Smooth muscle cell (in vitro differentiated cells): ENCODE results near the gene KCNMA1. TPM values are rescaled to one million over a fixed set of nuclear protein-coding genes. Genes with fewer than 3 reads are reported as not detected.

ENCODE experiments used
- DNase-seq: peaks from one replicate; lab custom pipeline; 2025; ENCODE audit not compliant: unreplicated experiment; lab: John Stamatoyannopoulos, UW
- H2AFZ ChIP-seq: fragments of 200-600 bp; sonication (generic); 2 replicates; pipeline ENCODE4 v1.6.0; 2016; ENCODE audit warnings: antibody characterized with exemption, low read depth, mild to moderate bottlenecking
- H3F3A ChIP-seq: fragments of 200-600 bp; sonication (generic); 2 replicates; pipeline ENCODE4 v1.6.0; 2017; ENCODE audit warnings: antibody characterized with exemption, low read depth
- H3K27ac ChIP-seq: fragments of 200-600 bp; sonication (generic); 2 replicates; pipeline ENCODE4 v1.5.1; 2016; ENCODE audit warnings: low read depth, mild to moderate bottlenecking
- H3K27me3 ChIP-seq: fragments of 200-600 bp; sonication (generic); 2 replicates; pipeline ENCODE4 v1.6.1; 2016; ENCODE audit warnings: low read depth, mild to moderate bottlenecking
- H3K36me3 ChIP-seq: fragments of 200-600 bp; sonication (generic); 2 replicates; pipeline ENCODE4 v1.5.1; 2016; ENCODE audit warnings: low read depth
- H3K4me1 ChIP-seq: fragments of 200-600 bp; sonication (generic); 2 replicates; pipeline ENCODE4 v1.5.1; 2016; ENCODE audit warnings: low read depth
- H3K4me2 ChIP-seq: fragments of 200-600 bp; sonication (generic); 2 replicates; pipeline ENCODE4 v1.6.0; 2016; ENCODE audit warnings: mild to moderate bottlenecking
- H3K4me3 ChIP-seq: fragments of 200-600 bp; sonication (generic); 2 replicates; pipeline ENCODE4 v1.5.1; 2016; ENCODE audit warnings: mild to moderate bottlenecking
- H3K79me2 ChIP-seq: fragments of 200-600 bp; sonication (generic); 2 replicates; pipeline ENCODE4 v1.6.0; 2016; ENCODE audit warnings: low read depth, mild to moderate bottlenecking
- H3K9ac ChIP-seq: fragments of 200-600 bp; sonication (generic); 2 replicates; pipeline ENCODE4 v1.6.0; 2016; ENCODE audit warnings: low read depth
- H3K9me3 ChIP-seq: fragments of 200-600 bp; sonication (generic); replicated peaks from 2 replicates; pipeline ENCODE4 v1.5.1; 2016; ENCODE audit warnings: low read depth
- H4K20me1 ChIP-seq: fragments of 200-600 bp; sonication (generic); 2 replicates; pipeline ENCODE4 v1.6.0; 2016; ENCODE audit warnings: low read depth
- WGBS: methylation state at CpG from one replicate; pipeline ENCODE4 v1.1.7; 2016; ENCODE audit warnings: low lambda C conversion rate; 5-methylcytosine and 5-hydroxymethylcytosine counted together
- polyA plus RNA-seq: library from polyadenylated mRNA; unstranded; fragments of >200 nt; fragmentation: Nextera tagmentation; extraction: Ambion mirVana; gene quantifications from 2 replicates; pipeline ENCODE4 v1.2.1, GENCODE V29; 2016
- total RNA-seq: library from RNA; depleted of rRNA; stranded (reverse); fragments of >200 nt; gene quantifications from 2 replicates; pipeline ENCODE4 v1.2.3, GENCODE V29; 2014
- TF ChIP-seq, protein P1 (sequence below): fragments of 200-600 bp; sonication (generic); IDR thresholded peaks from 2 replicates; pipeline ENCODE4 v1.5.1; 2017; ENCODE audit warnings: borderline replicate concordance, mild to moderate bottlenecking, antibody characterized with exemption; ENCODE audit not compliant: insufficient read depth, poor library complexity, severe bottlenecking

The KCNMA1 gene
- total and polyA plus RNA-seq, 2 experiments from 2014 or later: 9.1 to 23.4 TPM

- H3K79me2 ChIP-seq: no peaks in the 10 kb centered on the region
- H3K27ac ChIP-seq: no peak overlapping the region
- no peaks in the 10 kb centered on the region for H3K4me1 ChIP-seq
- no peak for DNase-seq
- peaks cover 5% of the 10 kb centered on the region for H3K27me3 ChIP-seq
- WGBS: 74% methylated on average over 4 of the region's 4 CpGs
- no peaks in the 10 kb centered on the region for H3K36me3 ChIP-seq
- no peak overlapping the region for H3K9ac ChIP-seq
- H3K4me3 ChIP-seq: no peak overlapping the region
- H4K20me1 ChIP-seq: no peaks in the 10 kb centered on the region
- H2AFZ ChIP-seq: no peak overlapping the region
- no peak overlapping the region for H3K4me2 ChIP-seq
- TF ChIP-seq, protein P1, sequence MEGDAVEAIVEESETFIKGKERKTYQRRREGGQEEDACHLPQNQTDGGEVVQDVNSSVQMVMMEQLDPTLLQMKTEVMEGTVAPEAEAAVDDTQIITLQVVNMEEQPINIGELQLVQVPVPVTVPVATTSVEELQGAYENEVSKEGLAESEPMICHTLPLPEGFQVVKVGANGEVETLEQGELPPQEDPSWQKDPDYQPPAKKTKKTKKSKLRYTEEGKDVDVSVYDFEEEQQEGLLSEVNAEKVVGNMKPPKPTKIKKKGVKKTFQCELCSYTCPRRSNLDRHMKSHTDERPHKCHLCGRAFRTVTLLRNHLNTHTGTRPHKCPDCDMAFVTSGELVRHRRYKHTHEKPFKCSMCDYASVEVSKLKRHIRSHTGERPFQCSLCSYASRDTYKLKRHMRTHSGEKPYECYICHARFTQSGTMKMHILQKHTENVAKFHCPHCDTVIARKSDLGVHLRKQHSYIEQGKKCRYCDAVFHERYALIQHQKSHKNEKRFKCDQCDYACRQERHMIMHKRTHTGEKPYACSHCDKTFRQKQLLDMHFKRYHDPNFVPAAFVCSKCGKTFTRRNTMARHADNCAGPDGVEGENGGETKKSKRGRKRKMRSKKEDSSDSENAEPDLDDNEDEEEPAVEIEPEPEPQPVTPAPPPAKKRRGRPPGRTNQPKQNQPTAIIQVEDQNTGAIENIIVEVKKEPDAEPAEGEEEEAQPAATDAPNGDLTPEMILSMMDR: no peak
- H3K9me3 ChIP-seq: no peaks in the 10 kb centered on the region
- H3F3A ChIP-seq: no peaks in the 10 kb centered on the region
Observed at GRCh38 chr10:77675347-77675746, 37.7 kb upstream of the KCNMA1 start.

GRCh38 chr10:77673515-77674140 is 36.0 kb upstream of the KCNMA1 start:
- 92% methylated on average over 6 of the region's 6 CpGs for WGBS
- Histone ChIP-seq H3K9ac (no peak overlapping the region), H3K79me2 (no peaks in the 10 kb centered on the region), H4K20me1 (no peaks in the 10 kb centered on the region), H3K9me3 (no peaks in the 10 kb centered on the region), H2AFZ (no peak overlapping the region), H3K27ac (no peak overlapping the region), H3K4me2 (no peak overlapping the region), H3F3A (no peaks in the 10 kb centered on the region), H3K4me3 (no peak overlapping the region), H3K27me3 (peaks cover 5% of the 10 kb centered on the region), H3K4me1 (no peaks in the 10 kb centered on the region), H3K36me3 (no peaks in the 10 kb centered on the region)
- DNase-seq: no peak
- TF ChIP-seq, protein P1: no peak

DNA sequence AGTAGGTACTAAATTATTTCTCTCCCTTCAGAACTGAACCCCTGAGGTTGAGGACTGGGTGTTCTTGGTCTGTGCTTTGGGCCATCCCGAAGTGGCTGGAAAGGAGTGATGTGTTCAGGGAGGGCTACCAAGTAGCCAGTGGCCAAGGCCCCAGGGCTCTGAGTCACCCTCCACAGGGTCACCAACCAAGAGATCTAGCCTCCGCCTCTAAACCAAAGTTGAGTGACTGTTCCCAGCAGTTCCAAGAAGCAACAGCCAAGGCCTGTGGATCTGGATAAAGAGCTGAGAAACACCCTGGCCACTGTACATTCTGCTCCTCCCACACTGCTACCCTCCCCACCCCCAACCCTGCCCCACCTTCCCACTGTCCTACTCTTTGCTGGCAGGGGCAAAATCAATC is 35.5 kb upstream of the KCNMA1 start:
- no peak overlapping the region for H3K9ac ChIP-seq
- DNase-seq: no peak

More for the DNA sequence above, 35.5 kb upstream of the KCNMA1 start:
- no peaks in the 10 kb centered on the region for H3F3A ChIP-seq
- H3K79me2 ChIP-seq: no peaks in the 10 kb centered on the region
- no peak overlapping the region for H3K4me3 ChIP-seq
- no peak overlapping the region for H3K4me2 ChIP-seq
- H3K36me3 ChIP-seq: no peaks in the 10 kb centered on the region
- 90% methylated on average over 2 of the region's 2 CpGs for WGBS
- TF ChIP-seq, protein P1: no peak
- no peaks in the 10 kb centered on the region for H3K4me1 ChIP-seq
- peaks cover 5% of the 10 kb centered on the region for H3K27me3 ChIP-seq
- H3K9me3 ChIP-seq: no peaks in the 10 kb centered on the region
- H4K20me1 ChIP-seq: no peaks in the 10 kb centered on the region
- H3K27ac ChIP-seq: no peak overlapping the region
- H2AFZ ChIP-seq: no peak overlapping the region
